HG03558 (cell line): ENCODE data around the gene PGAP2.
A peak's percentile ranks its signal among the peaks of the same experiment; 100 is the strongest.
"Not testable (repeated sequence)": the region's sequence is repeated elsewhere in the genome, so short reads cannot be mapped to it uniquely, and the experiment has no call there.

Source experiments
- ATAC-seq: cut with Tn5 transposase; IDR thresholded peaks from one replicate; pipeline ENCODE4 v1.9.1; 2021; ENCODE audit warnings: moderate number of reproducible peaks; ENCODE audit not compliant: unreplicated experiment; ENCODE audit errors: extremely low read depth

Gene PGAP2

DNA sequence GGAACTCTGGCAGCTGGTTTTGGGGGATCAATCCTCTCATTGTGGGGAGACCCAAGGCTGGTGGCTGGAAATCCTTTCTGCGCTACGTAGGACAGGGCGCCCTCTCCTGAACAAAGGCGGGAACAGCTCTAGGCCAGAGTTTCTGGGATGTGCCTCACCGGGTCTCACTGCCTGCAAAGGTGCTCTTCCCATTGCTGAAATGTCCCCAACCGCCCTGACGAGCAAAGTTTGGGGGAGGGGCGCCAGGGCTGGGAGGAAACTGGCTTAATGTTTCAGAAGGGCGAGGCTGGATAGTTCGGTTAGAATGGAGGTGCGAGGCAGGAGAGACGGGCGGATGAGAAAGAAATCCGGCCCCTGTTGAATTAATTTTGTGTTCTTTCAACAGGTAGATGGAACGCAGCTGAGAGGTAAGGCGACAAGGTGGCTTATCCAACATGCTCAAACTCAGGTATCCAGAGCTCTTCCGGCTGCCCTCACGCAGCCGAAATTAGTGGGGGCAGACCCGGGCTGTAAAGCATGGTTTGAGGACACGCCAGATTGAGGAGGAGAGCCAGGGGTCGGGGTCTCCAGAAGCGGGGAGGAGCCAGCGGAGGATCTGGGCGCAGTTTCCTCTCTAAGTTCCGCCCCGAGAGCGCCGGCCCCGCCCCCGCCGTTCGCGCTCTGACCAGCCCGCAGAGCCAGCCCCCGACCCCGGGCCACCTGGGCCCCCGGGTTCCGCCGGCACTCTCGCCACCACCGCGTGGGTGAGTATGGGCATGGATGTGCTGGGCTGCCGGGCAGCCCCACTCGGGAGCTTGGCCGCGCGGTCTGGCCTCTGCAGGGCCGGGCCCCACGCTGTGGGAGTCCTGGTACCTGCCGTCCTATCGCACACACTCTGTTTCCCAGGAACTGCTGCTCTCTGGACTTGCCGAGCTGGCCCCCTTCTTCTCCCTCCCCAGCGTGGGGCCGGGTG lies at the start of gene PGAP2:
Gene PGAP2 (plus strand): TSS at position 652 of the 952 bp plus-strand sequence. CDS start 2,700 bp downstream, outside the sequence.
- ATAC-seq: no peak

DNA sequence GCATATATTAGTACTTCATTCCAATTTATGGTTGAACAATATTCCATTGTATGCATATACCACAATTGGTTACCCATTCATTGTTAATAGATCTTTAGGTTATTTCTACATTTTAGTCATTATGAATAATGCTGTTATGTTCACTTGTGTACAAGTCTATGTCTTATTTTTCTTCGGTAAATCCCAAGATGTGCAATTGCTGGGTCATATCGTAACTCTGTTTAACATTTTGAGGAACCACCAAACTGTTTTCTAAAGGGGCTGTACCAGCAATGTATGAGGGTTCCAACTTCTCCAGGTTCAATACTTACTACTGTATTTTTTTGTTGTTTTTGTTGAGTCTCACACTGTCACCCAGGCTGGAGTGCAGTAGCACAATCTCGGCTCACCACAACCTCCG lies 44.1 kb upstream of the PGAP2 start:
- no peak for ATAC-seq

DNA sequence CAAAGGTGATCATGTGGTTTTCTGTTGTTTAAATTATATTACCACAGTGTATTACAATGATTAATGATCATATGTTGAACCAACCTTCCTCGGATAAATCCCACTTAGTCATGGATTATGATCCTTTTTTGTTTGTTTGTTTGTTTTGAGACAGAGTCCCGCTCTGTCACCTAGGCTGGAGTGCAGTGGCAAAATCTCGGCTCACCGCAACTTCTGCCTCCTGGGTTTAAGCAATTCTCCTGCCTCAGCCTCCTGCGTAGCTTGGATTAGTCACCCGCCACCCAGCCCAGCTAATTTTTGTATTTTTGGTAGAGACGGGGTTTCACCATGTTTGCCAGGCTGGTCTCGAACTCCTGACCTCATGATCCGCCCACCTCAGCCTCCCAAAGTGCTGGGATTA lies 41.5 kb upstream of the PGAP2 start:
- ATAC-seq: not testable (repeated sequence)

DNA sequence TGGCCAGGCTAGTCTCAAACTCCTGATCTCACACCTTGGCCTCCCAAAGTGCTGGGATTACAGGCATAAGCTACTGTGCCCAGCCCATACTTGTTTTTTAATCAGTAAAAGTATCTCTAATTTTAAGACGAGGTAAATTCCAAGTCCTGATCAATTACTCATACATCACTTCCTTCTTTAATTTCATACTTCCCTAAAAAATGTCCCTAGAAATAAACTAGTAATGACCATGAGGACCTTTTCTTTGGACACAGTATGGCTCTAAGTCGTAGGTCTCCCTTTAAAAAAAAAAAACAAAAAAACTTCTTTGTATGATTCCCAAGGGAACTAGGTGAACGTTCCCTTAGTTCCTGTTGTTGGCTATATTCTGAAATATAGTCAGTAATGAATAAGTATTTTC lies 40.8 kb upstream of the PGAP2 start:
- ATAC-seq: no peak

DNA sequence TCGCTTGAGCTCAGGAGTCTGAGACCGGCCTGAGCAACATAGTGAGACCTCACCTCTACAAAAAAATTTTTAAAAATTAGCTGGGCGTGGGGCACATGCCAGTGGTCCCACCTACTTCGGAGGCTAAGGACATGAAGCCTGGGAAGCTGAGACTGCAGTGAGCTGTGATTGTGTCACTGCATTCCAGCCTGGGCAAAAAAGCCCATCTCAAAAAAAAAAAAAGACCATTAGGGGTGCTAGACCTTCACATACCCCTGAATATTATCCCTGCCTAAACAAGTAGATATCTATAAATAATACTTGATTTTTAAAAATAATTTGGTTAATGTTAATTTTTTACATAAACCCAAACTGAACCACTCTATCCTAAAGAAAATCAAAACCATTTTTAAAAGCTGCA lies 35.2 kb upstream of the PGAP2 start:
- ATAC-seq: no peak

DNA sequence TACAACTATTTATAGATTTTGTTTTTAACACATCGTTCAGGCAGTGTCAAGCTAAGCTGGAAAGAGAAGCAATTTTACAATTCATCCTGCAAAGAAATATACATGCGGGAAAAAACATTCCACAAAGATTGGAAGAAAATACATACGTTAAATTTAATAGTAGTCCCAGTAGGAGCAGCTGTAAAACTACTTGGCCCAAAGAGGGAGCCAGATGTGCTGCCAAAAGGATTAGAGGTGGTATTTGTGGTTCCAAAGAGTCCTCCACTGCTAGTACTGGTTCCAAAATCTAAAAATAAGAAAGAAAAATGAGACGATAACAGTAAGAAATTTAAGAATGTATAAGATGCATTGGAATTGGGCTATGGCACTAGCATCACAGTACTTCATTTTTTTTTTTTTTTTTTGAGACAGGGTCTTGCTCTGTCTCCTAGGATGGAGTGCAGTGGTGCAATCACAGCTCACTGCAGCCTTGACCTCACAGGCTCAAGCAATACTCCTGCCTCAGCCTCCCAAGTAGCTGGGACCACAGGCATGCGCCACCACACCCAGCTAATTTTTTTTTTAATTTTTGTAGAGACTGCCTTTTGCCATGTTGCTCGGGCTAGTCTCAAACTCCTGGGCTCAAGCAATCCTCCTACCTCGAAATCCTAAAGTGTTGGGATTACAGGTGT lies 32.5 kb upstream of the PGAP2 start:
- no peak for ATAC-seq

DNA sequence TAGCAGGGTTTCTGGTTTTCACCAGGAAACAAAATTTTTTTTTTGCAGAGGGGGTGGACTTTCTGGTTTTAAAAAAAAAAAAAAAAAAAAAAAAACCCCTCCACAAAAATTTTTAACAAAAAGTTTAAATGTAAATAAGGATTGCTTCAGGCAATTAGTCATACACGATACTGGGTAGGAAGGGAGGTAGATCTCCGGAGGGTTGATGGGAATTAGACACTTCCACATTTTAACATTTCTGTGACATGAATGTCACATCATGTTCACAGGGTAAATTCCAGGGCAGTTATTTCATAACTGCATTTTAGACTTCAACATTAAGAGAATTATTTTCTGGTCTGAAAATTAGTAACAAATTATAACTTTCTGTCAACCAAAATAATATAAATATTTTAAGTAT lies 26.9 kb upstream of the PGAP2 start:
- no peak for ATAC-seq

DNA sequence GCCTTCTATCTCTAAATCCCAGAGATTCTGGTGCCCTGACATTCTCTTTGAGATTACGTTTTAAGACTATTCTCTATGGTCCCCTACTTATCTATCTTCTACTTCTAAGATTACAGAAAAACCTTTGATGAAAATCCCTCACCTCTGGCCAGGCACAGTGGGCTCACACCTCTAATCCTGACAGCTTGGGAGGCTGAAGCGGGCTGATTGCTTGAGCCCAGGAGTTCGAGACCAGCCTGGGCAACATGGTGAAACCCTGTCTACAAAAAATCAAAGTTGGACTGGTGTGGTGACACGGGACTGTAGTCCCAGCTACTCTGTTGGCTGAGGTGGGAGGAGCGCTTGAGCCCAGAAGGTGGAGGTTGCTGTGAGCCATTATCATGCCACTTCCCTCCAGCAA lies 25.4 kb upstream of the PGAP2 start:
- ATAC-seq: no peak

DNA sequence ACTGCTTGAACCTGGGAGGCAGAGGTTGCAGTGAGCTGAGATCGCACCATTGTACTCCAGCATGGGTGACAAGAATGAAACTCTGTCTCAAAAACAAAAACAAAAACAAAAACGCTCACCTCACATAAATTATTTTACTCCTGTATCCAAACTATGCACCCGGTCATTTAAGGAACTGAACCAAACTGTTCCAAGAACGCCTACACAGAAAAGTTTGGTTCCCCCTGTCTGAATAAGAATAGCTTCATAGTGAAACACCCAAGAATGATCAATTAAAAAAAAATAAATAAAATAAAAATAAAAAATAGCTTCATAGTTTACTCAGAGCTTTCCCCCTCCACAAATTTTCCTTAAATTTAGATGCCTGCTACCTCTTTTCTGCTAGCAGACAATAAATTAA lies 24.7 kb upstream of the PGAP2 start:
- ATAC-seq: no peak

DNA sequence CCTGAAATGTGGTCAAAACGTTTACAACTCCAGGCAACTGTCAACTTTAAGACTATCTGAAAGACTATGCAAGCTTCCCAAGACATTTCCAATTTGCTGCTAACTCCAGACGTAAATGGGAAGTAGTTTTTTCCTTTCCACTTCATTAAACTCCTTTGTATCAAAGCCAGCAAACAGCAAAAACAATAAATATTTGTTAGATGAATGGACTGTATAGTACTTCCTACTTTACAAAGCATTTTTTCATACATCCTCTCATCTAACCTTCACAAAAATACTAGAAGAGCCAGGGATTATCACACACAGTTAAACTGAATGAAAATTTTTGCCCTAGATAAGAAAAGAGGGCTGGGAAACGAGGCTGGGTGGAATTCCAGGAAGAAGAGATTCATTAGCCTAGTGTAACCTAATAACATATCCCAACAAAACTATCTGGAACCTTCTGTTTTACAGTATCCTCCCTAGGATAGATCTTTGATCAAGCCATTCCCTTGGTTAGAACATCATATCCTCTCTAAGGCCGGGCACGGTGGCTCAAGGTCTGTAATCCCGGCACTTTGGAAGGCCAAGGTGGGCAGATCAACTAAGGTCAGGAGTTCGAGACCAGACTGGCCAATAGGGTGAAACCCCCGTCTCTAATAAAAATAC lies 21.5 kb upstream of the PGAP2 start:
- ATAC-seq: no peak

DNA sequence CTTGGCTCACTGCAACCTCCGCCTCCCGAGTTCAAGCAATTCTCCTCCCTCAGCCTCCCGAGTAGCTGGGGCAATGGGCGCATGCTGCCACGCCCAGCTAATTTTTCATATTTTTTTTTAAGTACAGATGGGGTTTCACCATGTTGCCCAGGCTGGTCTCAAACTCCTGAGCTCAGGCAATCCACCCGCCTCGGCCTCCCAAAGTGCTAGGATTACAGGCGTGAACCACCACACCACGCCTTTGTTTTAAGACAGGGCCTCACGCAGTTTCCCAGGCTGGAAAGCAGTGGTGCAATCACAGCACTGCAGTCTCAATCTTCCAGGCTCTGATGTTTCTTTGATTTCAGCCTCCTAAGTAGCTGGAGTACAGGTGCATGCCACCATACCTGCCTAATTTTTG lies 14.0 kb upstream of the PGAP2 start:
- ATAC-seq: not testable (repeated sequence)

DNA sequence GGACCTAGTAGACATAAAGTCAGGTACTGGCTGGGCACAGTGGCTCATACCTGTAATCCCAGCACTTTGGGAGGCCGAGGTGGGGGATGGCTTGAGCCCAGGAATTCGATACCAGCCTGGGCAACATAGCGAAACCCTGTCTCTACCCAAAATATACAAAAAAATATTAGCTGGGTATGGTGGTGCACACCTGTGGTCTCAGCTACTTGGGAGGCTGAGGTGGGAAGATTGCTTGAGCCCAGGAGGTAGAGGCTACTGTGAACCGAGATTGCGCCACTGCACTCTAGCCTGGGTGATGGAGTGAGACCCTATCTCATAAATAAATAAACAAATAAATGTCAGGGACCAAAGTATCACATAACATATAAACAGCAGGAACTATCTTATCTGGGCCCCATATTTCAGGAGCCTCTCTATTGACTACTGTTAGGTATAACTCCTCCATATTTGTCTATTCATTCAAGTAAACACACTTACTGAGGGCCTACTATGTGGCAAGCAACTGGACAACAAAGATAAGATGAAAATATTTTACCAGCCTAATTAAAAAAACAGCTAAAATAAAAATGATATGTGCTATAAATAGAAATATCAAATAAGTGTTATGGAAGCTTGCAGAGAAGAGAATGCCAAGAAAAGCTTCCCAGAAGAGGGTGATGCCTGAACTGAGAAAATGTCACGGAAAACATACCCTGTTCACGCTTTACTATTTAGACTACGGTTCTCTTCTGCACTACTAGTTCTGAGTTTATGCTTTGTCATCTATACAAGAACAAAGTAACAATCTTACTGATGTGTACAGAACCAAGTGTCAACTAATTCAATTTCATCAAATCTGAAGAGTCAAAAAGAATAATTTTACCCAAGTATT lies 13.0 kb upstream of the PGAP2 start:
- ATAC-seq: no peak

DNA sequence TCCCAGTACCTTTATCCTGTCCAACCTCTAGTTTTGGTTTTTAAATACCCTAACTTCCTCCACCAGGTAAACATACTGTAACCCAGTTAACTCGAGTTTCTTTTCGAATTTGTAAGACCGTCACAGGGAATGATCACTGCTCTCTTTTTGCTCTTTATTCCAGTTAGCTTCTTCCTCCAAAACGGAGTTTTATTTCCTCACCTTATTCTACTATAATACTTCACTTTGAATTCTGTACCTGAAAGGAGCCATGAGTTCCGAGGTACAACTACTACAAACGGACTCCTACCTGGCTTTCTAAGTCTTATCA lies 12.4 kb upstream of the PGAP2 start:
- no peak for ATAC-seq

DNA sequence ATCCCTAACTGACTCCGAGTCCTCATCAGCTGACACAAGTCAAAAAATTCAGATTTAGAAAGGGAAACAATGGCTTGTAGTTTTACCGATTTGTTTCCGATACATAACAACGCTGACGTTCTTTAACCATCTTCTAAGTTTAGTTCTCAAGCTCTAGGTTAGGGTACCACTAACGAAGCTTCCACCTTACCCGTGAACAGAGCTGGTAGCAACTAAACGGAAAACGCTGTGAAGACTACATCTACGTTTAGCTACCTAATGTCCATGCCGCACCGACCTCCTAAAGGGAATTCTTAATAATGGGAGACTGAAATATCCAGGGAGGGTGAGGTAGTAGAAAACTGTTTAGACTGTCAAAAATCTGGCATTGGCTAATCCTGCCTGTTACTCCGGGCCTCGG lies 12.0 kb upstream of the PGAP2 start:
- ATAC-seq: no peak

DNA sequence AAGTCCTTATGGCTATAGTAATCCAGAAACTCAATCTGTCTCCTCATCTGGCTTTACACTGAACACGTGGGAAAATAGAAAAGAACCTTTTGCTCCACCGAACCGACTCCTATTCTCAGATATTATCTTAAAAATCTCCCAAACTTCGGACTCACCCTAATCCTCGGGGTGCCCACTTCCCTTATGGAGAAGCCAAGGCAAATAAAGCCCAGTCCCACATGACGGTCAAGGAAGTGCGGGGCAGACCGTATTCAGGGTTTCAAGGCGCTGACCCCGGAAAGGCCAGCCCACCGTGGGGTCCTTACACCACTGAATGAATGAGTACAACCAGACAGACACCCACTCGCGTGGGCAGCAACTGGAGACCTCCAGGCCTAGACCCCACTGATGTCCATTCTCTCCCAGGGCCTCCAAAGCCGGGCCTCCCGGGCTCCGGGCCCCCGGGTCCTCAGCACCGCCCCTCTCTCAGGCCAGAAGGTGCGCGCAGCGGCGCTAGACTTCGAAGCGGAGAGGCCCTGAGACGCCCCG lies 11.5 kb upstream of the PGAP2 start:
- peak; percentile 5 for ATAC-seq

DNA sequence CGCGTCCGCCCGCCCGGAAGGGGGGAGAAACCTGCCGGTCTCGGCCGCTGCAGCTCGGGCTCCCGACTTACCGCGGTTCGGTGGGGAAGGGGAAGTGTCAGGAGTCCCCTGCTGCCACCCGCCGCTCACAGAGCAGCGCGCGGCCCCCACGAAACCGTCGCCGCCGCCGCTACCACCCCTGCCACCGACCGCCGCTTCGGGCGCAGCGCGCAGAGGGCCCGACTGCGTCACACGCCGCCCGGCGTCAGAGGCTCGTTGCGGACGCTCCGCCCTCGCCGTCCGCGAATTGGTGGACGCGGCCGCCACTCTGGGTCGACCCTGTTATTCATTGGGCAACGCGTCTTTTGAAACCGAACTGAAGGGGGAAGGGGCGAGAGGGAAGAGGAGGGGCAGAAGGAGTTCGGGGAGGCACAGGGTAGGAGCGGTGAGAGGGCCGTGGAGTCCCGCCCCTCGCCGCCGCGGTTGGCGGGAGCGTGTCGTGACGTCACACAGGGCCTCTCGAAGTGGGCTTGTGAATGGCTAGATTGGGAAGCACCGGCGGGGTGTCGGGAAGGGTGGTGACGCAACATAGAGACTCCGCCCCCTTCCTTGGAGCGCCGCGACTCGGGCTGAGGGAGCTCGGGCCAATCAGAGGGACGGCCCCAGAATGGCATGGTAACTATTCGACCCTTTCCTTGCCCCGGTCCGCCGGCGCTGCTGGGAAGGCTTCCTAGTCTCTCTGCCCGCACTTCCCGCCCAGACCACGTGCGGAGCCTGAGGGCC lies 10.8 kb upstream of the PGAP2 start, which contains the start of gene NUP98:
Gene NUP98 (minus strand): TSS at position 226 of the 762 bp plus-strand sequence. CDS start 15,437 bp downstream, outside the sequence.
- ATAC-seq: peak; percentile 81

DNA sequence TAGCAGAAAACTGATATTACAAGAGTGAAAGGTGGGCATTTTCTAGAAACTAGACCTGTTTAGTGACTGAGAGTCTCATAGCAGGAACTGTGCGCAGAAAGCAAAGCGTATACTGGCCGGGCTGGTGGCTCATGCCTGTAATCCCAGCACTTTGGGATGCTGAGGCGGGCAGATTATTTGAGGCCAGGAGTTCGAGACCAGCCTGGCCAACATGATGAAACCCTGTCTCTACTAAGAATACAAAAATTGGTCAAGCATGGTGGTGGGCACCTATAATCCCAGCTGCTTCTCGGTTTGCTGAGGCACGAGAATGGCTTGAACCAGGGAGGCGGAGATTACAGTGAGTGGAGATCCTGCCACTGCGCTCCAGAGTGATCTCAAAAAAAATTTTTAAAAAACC lies 9.2 kb upstream of the PGAP2 start:
- ATAC-seq: no peak

DNA sequence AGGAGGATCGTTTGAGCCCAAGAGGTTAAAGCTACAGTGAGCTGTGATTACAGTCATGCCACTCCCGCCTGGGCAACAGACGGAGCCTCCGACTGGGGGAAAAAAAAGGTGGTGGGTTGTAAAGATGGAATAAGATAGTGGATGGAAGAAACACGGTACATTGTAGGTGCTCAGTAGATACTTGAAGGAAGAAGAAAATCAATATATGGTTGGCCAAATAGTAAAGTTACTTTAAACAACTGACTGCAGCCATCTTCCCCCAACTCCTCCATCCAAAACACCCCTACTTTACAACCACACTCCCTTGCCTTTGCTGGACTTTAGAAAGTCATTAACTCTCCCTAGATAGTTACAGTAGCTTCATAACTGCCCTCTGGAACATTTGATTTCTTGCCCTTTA lies 8.5 kb upstream of the PGAP2 start:
- ATAC-seq: no peak
